ENCODE data around the gene DHRS7B. TPM values are rescaled to one million over a fixed set of nuclear protein-coding genes. Genes with fewer than 3 reads are reported as not detected.

The DHRS7B gene
- total and polyA plus RNA-seq, 2 of the 13 experiments (the other 11 are each of a cell fraction or from before 2014, with no cell fraction given), result 20.0 to 35.8 TPM

DNA sequence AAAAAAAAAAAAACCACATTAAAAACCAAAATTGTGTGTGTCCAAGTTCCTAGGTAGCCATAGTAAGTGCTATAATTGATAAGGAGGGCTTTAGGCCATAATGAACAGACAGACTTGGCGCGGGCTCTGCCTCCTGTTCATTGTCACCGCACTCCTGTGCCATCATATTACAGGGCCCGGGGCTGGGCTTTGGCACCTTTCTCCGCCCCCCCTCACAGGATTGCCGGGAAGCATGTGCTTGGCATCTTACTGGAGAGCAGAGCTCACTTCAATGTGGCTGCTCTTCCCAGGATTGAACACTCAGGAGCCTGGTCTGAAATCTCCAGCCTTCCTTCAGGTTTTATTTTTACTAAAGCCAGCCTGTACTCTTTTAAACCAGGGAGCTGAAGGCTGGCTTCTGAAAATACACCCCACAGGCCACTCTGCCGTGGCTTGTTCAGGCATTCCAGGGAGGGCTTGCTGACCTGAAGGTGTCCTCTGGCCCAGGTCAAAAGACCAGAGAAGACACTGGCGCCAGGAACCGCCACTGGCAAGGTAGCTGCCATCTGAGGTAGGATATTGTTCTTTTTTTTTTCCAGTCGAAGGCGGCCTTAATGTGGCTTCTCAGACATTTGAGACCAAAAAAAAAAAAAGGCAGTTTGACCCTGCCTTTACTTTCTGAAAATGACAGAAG lies 39.3 kb downstream of the DHRS7B start:
- Histone ChIP-seq H3K4me3 (replicated peaks in 1 of 3; ENCODE audit: insufficient read depth in 1 of 3, low read depth in 2 of 3, low read length in 3 of 3) (no peak overlapping the region), H3K4me1 (ENCODE audit: insufficient read depth, low read length) (peaks cover 24% of the 10 kb centered on the region), H3K9me3 (ENCODE audit: low read length) (no peaks in the 10 kb centered on the region), H4K20me1 (ENCODE audit: insufficient read depth, low read length) (no peaks in the 10 kb centered on the region; the same call in 1 of the 2 replicates), H2AFZ (ENCODE audit: low read length) (no peak overlapping the region), H3K4me2 (ENCODE audit: low read depth, low read length) (no peak overlapping the region), H3K27ac (ENCODE audit: extremely low read length, insufficient read depth, low read length) (no peak overlapping the region), H3K27me3 (ENCODE audit: control insufficient read depth in 1 of 2, insufficient read depth in 2 of 2, low read length in 2 of 2) (no peaks in the 10 kb centered on the region), H3K36me3 (replicated peaks in 1 of 2; ENCODE audit: control insufficient read depth in 1 of 2, insufficient read depth in 2 of 2, low read length in 2 of 2) (no peaks in the 10 kb centered on the region; a peak in 1 of 5 replicates), H3K9ac (ENCODE audit: insufficient read depth, low read depth, low read length) (no peak overlapping the region), H3K79me2 (ENCODE audit: insufficient read depth, low read length) (no peaks in the 10 kb centered on the region)
- intact Hi-C loops (cut with micrococcal nuclease; ENCODE audit: unreplicated experiment) (no loop called here), in situ Hi-C loops (cut with HindIII; ENCODE audit: extremely low pct_ligation_motif_present, low pct_unique_long_range_greater_than_20kb) (no loop called here)
- ATAC-seq (no peak), FAIRE-seq (no peak), DNase-seq (ENCODE audit: low spot score) (no peak)
- POLR2A ChIA-PET, result no interaction called here
- CTCF ChIA-PET (ENCODE audit: low intra/inter-chr PET ratio, low total read pairs), result no interaction called here
- no TSS peak for BruUV-seq (replicated peaks)
- WGBS (ENCODE audit: low lambda C conversion rate), result 94% methylated on average over 9 of the region's 11 CpGs
- TF ChIP-seq ZFYVE20 (CRISPR knock-in tag; IDR thresholded peaks at IDR 0.05; ENCODE audit: borderline replicate concordance, low read depth), result no peak
- TF ChIP-seq, protein P1, sequence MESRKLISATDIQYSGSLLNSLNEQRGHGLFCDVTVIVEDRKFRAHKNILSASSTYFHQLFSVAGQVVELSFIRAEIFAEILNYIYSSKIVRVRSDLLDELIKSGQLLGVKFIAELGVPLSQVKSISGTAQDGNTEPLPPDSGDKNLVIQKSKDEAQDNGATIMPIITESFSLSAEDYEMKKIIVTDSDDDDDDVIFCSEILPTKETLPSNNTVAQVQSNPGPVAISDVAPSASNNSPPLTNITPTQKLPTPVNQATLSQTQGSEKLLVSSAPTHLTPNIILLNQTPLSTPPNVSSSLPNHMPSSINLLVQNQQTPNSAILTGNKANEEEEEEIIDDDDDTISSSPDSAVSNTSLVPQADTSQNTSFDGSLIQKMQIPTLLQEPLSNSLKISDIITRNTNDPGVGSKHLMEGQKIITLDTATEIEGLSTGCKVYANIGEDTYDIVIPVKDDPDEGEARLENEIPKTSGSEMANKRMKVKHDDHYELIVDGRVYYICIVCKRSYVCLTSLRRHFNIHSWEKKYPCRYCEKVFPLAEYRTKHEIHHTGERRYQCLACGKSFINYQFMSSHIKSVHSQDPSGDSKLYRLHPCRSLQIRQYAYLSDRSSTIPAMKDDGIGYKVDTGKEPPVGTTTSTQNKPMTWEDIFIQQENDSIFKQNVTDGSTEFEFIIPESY (CRISPR knock-in tag; IDR thresholded peaks at IDR 0.05), result peak; percentile 64

DNA sequence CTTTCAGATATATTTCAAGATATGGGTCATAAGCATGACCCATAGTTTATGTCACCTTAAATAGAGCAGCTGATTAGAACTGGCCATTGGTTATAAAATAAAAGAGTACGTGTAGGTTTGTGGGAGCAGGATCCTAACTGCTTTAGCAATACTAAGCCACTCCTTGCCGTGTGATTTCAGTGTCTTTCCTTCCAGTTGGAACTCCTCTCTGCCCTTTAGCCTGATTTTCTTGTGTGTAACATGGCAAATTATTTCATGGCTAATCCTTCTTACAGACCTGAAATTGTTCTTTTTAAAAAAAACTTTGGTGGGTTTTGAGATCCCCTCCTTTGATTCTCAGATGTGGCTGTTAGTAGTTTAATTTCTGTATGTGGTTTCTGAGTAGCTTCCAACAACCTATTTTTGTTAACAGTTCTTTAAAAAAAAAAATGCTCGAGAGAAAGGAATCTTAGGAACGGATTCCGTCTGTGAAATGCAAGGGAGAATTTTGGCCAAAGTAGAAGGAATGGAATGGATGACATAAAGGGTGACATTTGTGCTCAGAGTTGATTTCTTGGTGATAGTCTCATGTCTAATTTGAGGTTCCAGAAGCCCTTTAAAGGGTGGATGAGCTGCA lies 39.9 kb downstream of the DHRS7B start:
- Histone ChIP-seq H3K27me3 (ENCODE audit: control insufficient read depth in 1 of 2, insufficient read depth in 2 of 2, low read length in 2 of 2) (no peaks in the 10 kb centered on the region), H3K4me1 (ENCODE audit: insufficient read depth, low read length) (peaks cover 23% of the 10 kb centered on the region), H3K9ac (ENCODE audit: insufficient read depth, low read depth, low read length) (no peak overlapping the region), H3K4me2 (ENCODE audit: low read depth, low read length) (no peak overlapping the region), H3K27ac (ENCODE audit: extremely low read length, insufficient read depth, low read length) (no peak overlapping the region), H3K79me2 (ENCODE audit: insufficient read depth, low read length) (no peaks in the 10 kb centered on the region), H3K36me3 (replicated peaks in 1 of 2; ENCODE audit: control insufficient read depth in 1 of 2, insufficient read depth in 2 of 2, low read length in 2 of 2) (no peaks in the 10 kb centered on the region; a peak in 1 of 5 replicates), H4K20me1 (ENCODE audit: insufficient read depth, low read length) (no peaks in the 10 kb centered on the region; the same call in 1 of the 2 replicates), H3K4me3 (replicated peaks in 1 of 3; ENCODE audit: insufficient read depth in 1 of 3, low read depth in 2 of 3, low read length in 3 of 3) (no peak overlapping the region), H2AFZ (ENCODE audit: low read length) (no peak overlapping the region), H3K9me3 (ENCODE audit: low read length) (no peaks in the 10 kb centered on the region)
- POLR2A ChIA-PET, result no interaction called here
- BruUV-seq (replicated peaks), result no TSS peak
- ATAC-seq (no peak), FAIRE-seq (no peak), DNase-seq (ENCODE audit: low spot score) (no peak)
- intact Hi-C loops (cut with micrococcal nuclease; ENCODE audit: unreplicated experiment), result no loop called here
- in situ Hi-C loops (cut with HindIII; ENCODE audit: extremely low pct_ligation_motif_present, low pct_unique_long_range_greater_than_20kb), result no loop called here
- CTCF ChIA-PET (ENCODE audit: low intra/inter-chr PET ratio, low total read pairs), result no interaction called here
- TF ChIP-seq ZNF552 (CRISPR knock-in tag; IDR thresholded peaks at IDR 0.05; ENCODE audit: borderline replicate concordance), result no peak
- no peak for TF ChIP-seq ZNF644 (CRISPR knock-in tag; IDR thresholded peaks at IDR 0.05; ENCODE audit: low read depth)
- TF ChIP-seq, protein P2, sequence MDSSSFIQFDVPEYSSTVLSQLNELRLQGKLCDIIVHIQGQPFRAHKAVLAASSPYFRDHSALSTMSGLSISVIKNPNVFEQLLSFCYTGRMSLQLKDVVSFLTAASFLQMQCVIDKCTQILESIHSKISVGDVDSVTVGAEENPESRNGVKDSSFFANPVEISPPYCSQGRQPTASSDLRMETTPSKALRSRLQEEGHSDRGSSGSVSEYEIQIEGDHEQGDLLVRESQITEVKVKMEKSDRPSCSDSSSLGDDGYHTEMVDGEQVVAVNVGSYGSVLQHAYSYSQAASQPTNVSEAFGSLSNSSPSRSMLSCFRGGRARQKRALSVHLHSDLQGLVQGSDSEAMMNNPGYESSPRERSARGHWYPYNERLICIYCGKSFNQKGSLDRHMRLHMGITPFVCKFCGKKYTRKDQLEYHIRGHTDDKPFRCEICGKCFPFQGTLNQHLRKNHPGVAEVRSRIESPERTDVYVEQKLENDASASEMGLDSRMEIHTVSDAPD (CRISPR knock-in tag; IDR thresholded peaks at IDR 0.05), result no peak
- 97% methylated on average over 5 of the region's 5 CpGs for WGBS (ENCODE audit: low lambda C conversion rate)
